ENCODE data around the gene ZNG1F.
"Not testable (repeated sequence)": the region's sequence is repeated elsewhere in the genome, so short reads cannot be mapped to it uniquely, and the experiment has no call there.

ZNG1F gene
- total RNA-seq = 1.3 to 3.1 (median 2.1) reads per million in 3 donors

DNA sequence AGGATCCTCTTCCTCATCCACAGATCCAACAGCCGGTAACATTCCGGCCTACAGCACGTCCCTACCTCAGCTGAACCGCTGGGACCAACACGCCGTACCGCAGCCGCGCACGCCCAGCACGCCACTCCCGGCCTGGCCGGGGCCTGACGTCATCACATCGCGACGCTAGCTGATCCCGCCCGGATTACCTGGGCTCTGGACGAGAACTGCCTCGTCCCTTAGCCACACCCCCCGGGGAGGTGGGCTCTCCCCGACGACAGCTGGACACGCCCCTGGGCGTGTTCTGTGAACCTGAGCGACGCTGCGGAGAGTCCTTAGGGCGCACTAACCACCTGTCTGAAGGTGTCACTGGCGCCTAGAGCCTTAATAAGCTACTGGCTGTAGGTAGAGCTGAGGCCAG lies at the start of gene ZNG1F:
ZNG1F (minus strand) TSS at position 101 of the 400 bp plus-strand sequence; CDS start at position 42, 59 bp downstream.
- H3K9me3 ChIP-seq (ENCODE audit: control insufficient read depth, low read length); H3K27me3 ChIP-seq (replicated peaks; ENCODE audit: control insufficient read depth, insufficient read depth, low read length, poor library complexity, severe bottlenecking); H3K4me3 ChIP-seq (ENCODE audit: insufficient read depth, low read depth, low read length, poor library complexity, severe bottlenecking); H3K36me3 ChIP-seq (ENCODE audit: control insufficient read depth, insufficient read depth, low read length); H3K4me1 ChIP-seq (ENCODE audit: control insufficient read depth, insufficient read depth, low read length, poor library complexity, severe bottlenecking); H3K27ac ChIP-seq (ENCODE audit: insufficient read depth, low read length, poor library complexity, severe bottlenecking); DNase-seq: not testable (repeated sequence)

DNA sequence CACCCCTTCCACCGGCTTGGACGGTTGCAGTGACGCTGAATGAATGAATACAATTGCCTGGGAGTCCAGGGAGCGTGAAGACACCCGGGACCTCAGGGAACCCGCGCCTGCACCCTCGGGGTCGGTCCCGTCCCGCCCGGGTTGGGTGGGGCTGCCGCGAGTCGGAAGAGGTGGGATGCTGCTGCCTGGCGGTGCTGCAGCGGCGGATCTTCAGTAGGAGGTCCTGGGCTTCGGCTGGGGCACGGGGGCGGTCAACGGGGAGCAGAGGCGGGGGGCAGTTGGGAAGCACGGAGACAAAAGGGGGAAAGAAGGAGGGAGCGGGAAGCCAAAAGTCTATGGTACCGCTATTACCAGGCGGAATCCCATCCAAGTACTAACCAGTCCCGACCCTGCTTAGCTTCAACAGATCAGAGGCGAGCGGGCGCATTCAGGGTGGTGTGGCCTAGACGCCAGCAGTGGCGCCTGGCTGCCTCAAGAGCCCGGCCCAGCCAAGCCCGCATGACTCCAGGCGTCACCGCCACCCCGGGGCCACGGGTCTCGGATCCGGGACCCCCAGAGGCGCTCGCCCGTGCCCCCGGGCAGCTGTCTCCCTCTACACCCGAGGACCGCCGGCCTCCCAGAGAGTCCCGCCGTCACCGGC lies 48.1 kb upstream of the ZNG1F start:
- not testable (repeated sequence) for DNase-seq; H3K27ac ChIP-seq (ENCODE audit: insufficient read depth, low read length, poor library complexity, severe bottlenecking); H3K4me3 ChIP-seq (ENCODE audit: insufficient read depth, low read depth, low read length, poor library complexity, severe bottlenecking); H3K9me3 ChIP-seq (ENCODE audit: control insufficient read depth, low read length); H3K36me3 ChIP-seq (ENCODE audit: control insufficient read depth, insufficient read depth, low read length); H3K27me3 ChIP-seq (replicated peaks; ENCODE audit: control insufficient read depth, insufficient read depth, low read length, poor library complexity, severe bottlenecking); H3K4me1 ChIP-seq (ENCODE audit: control insufficient read depth, insufficient read depth, low read length, poor library complexity, severe bottlenecking)

DNA sequence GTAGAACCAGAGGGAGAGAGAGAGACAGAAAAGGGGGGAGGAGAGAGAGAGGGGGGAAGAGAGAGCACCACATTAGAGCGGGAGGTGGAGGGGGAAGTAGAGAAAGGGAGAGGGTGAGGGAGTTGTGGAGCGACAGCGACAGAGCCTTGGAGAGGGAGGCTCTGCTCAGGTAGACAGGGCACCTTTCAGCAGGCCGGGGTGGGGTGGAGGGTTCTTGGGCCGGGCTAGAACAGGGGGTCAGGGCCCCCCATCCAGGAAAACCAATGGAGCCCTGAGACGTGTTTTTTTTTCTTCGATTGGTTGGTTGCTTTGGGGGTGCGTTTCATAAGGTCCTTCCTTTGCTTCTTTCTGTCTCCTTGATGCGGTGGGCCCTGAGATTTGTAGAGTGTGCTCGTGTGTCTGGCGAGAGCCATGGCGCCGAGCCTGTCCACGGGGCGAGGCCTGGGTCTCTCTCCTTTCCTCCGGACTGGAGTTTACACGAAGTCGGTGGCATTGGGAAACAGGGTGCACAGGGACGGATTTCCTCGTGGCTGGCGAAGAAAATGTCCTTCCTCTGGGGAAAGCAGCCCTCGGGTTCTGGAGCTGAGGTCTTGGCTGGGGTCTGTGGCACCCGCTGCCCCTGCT lies 47.5 kb upstream of the ZNG1F start:
- H3K27me3 ChIP-seq (replicated peaks; ENCODE audit: control insufficient read depth, insufficient read depth, low read length, poor library complexity, severe bottlenecking); DNase-seq; H3K4me1 ChIP-seq (ENCODE audit: control insufficient read depth, insufficient read depth, low read length, poor library complexity, severe bottlenecking); H3K9me3 ChIP-seq (ENCODE audit: control insufficient read depth, low read length); H3K36me3 ChIP-seq (ENCODE audit: control insufficient read depth, insufficient read depth, low read length); H3K27ac ChIP-seq (ENCODE audit: insufficient read depth, low read length, poor library complexity, severe bottlenecking); H3K4me3 ChIP-seq (ENCODE audit: insufficient read depth, low read depth, low read length, poor library complexity, severe bottlenecking): not testable (repeated sequence)

DNA sequence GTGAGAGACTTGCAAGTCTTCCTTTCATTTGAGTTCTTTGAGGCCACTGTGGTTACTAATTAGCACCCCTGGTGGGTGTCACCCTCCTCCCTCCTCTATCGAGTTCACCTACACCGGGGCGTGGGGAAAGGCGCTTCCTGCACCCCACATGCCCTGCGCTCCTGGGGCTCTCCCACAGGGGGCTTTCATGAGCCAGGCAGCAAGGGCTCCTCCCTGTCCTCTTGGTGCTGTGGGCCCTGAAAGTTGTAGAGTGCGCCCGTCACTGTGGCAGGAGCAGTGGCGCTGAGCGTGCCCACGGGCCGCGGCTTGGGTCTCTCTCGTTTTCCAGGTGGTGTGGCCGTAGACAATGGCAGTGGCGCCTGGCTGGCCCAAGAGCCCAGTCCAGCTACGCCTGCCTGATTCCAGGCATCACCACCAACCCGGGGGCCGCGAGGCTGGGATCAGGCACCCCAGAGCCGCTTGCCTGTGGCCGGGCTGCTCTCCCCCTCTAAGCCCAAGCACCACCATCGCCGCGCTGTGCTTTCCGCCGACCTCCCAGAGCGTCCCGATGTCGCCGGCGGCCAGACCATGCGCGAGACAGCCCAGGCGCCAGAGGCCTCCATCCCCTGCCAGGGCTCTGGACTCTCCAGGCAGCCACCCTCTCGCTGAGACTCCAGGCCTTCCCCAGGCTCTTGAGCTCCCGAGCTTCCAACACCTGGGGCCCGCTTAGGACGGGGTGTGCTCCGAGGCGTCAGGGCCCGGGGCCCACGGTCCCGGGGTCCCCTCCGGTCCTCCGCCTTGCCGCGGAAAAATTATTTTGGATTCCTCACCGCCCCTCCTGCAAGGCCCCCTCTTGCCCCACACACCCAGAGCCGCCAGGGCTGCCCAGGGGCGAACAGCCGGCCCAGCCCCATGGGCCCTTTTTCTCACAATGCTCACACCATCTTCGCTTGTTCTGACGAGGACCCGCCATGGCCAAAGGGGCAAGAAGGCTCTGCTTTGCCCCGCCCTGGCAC lies 46.0 kb upstream of the ZNG1F start:
- H3K9me3 ChIP-seq (ENCODE audit: control insufficient read depth, low read length); H3K4me3 ChIP-seq (ENCODE audit: insufficient read depth, low read depth, low read length, poor library complexity, severe bottlenecking); H3K27me3 ChIP-seq (replicated peaks; ENCODE audit: control insufficient read depth, insufficient read depth, low read length, poor library complexity, severe bottlenecking); H3K36me3 ChIP-seq (ENCODE audit: control insufficient read depth, insufficient read depth, low read length); H3K27ac ChIP-seq (ENCODE audit: insufficient read depth, low read length, poor library complexity, severe bottlenecking); H3K4me1 ChIP-seq (ENCODE audit: control insufficient read depth, insufficient read depth, low read length, poor library complexity, severe bottlenecking): not testable (repeated sequence)
- peak; percentile 11 to 52 (median 37) for DNase-seq

DNA sequence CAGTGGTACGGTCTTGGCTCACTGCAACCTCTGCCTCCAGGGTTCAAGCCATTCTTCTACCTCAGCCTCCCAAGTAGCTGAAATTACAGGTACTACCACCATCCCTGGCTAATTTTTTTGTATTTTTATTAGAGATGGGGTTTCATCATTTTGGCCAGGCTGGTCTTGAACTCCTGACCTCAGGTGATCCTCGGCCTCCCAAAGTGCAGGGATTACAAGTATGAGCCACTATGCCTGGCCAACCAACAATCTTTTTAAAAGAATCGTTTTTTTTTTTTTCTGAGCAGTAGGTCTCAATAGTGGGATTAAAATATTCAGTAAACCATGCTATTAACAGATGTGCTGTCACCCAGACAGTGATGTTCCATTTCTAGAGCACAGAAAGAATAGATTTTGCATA lies 45.1 kb upstream of the ZNG1F start:
- not testable (repeated sequence) for H3K9me3 ChIP-seq (ENCODE audit: control insufficient read depth, low read length); H3K4me3 ChIP-seq (ENCODE audit: insufficient read depth, low read depth, low read length, poor library complexity, severe bottlenecking); DNase-seq

DNA sequence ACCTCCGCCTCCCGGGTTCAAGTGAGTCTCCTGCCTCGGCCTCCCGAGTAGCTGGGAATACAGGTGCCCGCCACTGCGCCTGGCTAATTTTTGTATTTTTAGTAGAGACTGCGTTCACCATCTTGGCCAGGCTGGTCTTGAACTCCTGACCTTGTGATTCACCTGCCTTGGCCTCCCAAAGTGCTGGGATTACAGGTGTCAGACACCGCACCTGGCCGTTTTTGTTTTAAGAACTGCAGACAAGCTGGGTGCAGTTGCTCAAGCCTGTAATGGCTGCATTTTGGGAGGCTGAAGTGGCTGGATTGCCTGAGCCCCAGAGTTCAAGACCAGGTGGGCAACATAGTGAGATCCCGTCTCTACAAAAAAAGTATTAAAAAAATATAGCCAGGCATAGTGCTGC lies 43.2 kb upstream of the ZNG1F start:
- not testable (repeated sequence) for H3K27me3 ChIP-seq (replicated peaks; ENCODE audit: control insufficient read depth, insufficient read depth, low read length, poor library complexity, severe bottlenecking); H3K9me3 ChIP-seq (ENCODE audit: control insufficient read depth, low read length); H3K27ac ChIP-seq (ENCODE audit: insufficient read depth, low read length, poor library complexity, severe bottlenecking); H3K4me1 ChIP-seq (ENCODE audit: control insufficient read depth, insufficient read depth, low read length, poor library complexity, severe bottlenecking); DNase-seq; H3K36me3 ChIP-seq (ENCODE audit: control insufficient read depth, insufficient read depth, low read length); H3K4me3 ChIP-seq (ENCODE audit: insufficient read depth, low read depth, low read length, poor library complexity, severe bottlenecking)

More for the DNA sequence above, 45.1 kb upstream of the ZNG1F start:
- H3K4me1 ChIP-seq (ENCODE audit: control insufficient read depth, insufficient read depth, low read length, poor library complexity, severe bottlenecking); H3K36me3 ChIP-seq (ENCODE audit: control insufficient read depth, insufficient read depth, low read length); H3K27me3 ChIP-seq (replicated peaks; ENCODE audit: control insufficient read depth, insufficient read depth, low read length, poor library complexity, severe bottlenecking); H3K27ac ChIP-seq (ENCODE audit: insufficient read depth, low read length, poor library complexity, severe bottlenecking): not testable (repeated sequence)

DNA sequence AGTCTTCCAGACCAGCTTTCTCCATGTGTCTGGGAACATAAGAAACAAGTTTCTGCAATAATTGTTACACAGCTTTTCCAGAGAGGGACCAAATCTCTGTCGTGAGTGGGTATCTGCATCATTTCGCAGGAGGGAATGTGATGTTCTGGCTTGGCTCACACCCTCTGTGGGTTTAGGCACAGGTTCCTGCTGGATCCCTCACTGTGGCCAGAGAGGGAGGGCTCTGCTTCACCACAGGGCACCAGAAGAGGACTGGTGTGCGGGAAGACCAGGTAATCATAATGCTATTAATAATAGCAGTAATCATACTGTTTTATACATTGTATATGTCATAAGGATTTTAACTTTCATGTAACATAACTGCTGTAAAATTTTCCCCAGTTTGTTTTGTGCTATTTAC lies 41.3 kb upstream of the ZNG1F start:
- H3K4me3 ChIP-seq (ENCODE audit: insufficient read depth, low read depth, low read length, poor library complexity, severe bottlenecking); DNase-seq; H3K27me3 ChIP-seq (replicated peaks; ENCODE audit: control insufficient read depth, insufficient read depth, low read length, poor library complexity, severe bottlenecking); H3K4me1 ChIP-seq (ENCODE audit: control insufficient read depth, insufficient read depth, low read length, poor library complexity, severe bottlenecking); H3K27ac ChIP-seq (ENCODE audit: insufficient read depth, low read length, poor library complexity, severe bottlenecking); H3K9me3 ChIP-seq (ENCODE audit: control insufficient read depth, low read length); H3K36me3 ChIP-seq (ENCODE audit: control insufficient read depth, insufficient read depth, low read length): not testable (repeated sequence)

DNA sequence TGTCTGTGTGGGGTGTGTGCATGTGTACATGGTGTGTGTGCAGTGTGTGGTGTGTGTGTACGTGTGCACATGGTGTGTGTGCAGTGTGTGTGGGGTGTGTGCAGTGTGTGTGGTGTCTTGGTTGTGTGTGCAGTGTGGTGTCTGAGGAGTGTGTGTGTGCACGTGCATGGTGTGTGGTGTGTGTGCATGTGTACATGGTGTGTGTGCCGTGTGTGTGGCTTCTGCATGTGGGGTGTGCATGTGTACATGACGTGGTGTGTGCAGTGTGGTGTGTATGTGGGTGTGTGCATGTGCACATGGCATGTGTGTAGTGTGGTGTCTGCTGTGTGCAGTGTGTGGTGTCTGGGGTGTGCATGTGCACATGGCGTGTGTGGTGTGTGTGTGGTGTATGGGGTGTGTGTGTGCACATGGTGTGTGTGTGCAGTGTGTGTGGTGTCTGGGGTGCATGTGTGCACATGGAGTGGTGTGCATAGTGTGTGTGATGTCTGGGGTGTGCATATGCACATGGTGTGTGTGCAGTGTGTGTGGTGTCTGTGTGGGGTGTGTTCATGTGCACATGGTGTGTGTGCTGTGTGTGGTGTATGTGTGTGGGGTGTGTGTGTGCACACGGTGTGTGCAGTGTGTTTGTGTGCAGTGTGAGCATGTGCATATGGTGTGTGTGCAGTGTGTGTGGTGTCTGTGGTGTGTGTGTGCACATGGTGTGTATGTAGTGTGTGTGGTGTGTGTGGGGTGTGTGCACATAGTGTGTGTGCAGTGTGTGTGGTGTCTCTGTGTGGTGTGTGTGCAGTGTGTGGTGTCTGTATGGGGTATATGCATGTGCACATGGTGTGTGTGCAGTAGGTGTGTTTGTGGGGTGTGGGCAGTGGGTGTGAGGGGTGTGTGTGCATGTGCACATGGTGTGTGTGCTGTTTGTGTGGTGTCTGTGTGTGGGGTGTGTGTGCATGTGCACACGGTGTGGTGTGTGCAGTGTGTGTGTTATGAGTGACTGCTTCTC lies 40.6 kb upstream of the ZNG1F start:
- DNase-seq = no peak
- Histone ChIP-seq H3K27ac (ENCODE audit: insufficient read depth, low read length, poor library complexity, severe bottlenecking) (no peak overlapping the region), H3K4me3 (ENCODE audit: insufficient read depth, low read depth, low read length, poor library complexity, severe bottlenecking) (no peak overlapping the region), H3K36me3 (ENCODE audit: control insufficient read depth, insufficient read depth, low read length) (no peaks in the 10 kb centered on the region), H3K4me1 (ENCODE audit: control insufficient read depth, insufficient read depth, low read length, poor library complexity, severe bottlenecking) (no peaks in the 10 kb centered on the region), H3K27me3 (replicated peaks; ENCODE audit: control insufficient read depth, insufficient read depth, low read length, poor library complexity, severe bottlenecking) (no peaks in the 10 kb centered on the region), H3K9me3 (ENCODE audit: control insufficient read depth, low read length) (no peaks in the 10 kb centered on the region)

DNA sequence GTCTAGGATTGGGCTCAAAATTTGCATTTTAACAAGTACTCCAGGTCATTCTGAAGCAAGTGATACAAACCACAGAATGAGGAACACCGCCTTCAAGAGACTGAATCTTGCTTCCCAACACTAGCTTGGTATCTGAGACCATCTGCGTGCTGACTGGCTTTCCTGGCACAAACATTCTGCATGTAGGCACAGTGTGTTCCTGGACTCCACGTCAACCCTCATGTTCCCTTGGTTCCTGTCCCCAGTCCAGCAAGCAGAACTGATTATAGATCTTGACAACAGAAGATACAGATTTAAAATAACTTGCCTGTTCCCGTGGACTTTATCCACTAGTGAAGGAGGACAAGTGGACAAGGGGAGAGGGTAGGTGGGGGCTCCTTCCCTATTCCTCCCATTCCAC lies 30.7 kb upstream of the ZNG1F start:
- not testable (repeated sequence) for H3K27me3 ChIP-seq (replicated peaks; ENCODE audit: control insufficient read depth, insufficient read depth, low read length, poor library complexity, severe bottlenecking); DNase-seq; H3K36me3 ChIP-seq (ENCODE audit: control insufficient read depth, insufficient read depth, low read length); H3K9me3 ChIP-seq (ENCODE audit: control insufficient read depth, low read length); H3K4me3 ChIP-seq (ENCODE audit: insufficient read depth, low read depth, low read length, poor library complexity, severe bottlenecking); H3K27ac ChIP-seq (ENCODE audit: insufficient read depth, low read length, poor library complexity, severe bottlenecking); H3K4me1 ChIP-seq (ENCODE audit: control insufficient read depth, insufficient read depth, low read length, poor library complexity, severe bottlenecking)

Data from effector memory CD4-positive, alpha-beta T cell (primary cell).